ELR (cell line): ENCODE results near the gene SDK2.

ENCODE experiments used
- DNase-seq: peaks from one replicate; pipeline ENCODE4 v3.0.0-alpha.2; 2015; ENCODE audit warnings: low read depth

Gene SDK2

GRCh38 chr17:73390221-73390620 is 254.0 kb downstream of the SDK2 start:
- DNase-seq: no peak

GRCh38 chr17:73389411-73389810 is 254.8 kb downstream of the SDK2 start:
- no peak for DNase-seq

- no peak for DNase-seq
Observed at GRCh38 chr17:73388578-73388905, 255.7 kb downstream of the SDK2 start.

- peak; percentile 30 for DNase-seq
Observed at GRCh38 chr17:73387746-73388577, 256.3 kb downstream of the SDK2 start.

GRCh38 chr17:73386561-73386960 is 257.7 kb downstream of the SDK2 start:
- no peak for DNase-seq

- no peak for DNase-seq
Observed at GRCh38 chr17:73384926-73385325, 259.3 kb downstream of the SDK2 start.

GRCh38 chr17:73380439-73381106 is 263.7 kb downstream of the SDK2 start:
- no peak for DNase-seq

- DNase-seq: no peak
Observed at GRCh38 chr17:73379826-73380225, 264.4 kb downstream of the SDK2 start.

GRCh38 chr17:73378974-73379470 is 265.2 kb downstream of the SDK2 start:
- DNase-seq: no peak

GRCh38 chr17:73376636-73377035 is 267.6 kb downstream of the SDK2 start:
- DNase-seq: no peak

GRCh38 chr17:73376152-73376551 is 268.1 kb downstream of the SDK2 start:
- no peak for DNase-seq

- DNase-seq: no peak
Observed at GRCh38 chr17:73371836-73372235, 272.4 kb downstream of the SDK2 start.

GRCh38 chr17:73371285-73371684 is 273.0 kb downstream of the SDK2 start:
- DNase-seq: peak; percentile 94

- peak; percentile 83 for DNase-seq
Observed at GRCh38 chr17:73369817-73370490, 274.3 kb downstream of the SDK2 start.

GRCh38 chr17:73369111-73369521 is 275.1 kb downstream of the SDK2 start:
- no peak for DNase-seq

- DNase-seq: no peak
Observed at GRCh38 chr17:73368085-73368631, 276.1 kb downstream of the SDK2 start.

- peak; percentile 32 for DNase-seq
Observed at GRCh38 chr17:73365906-73366623, 278.2 kb downstream of the SDK2 start.

- no peak for DNase-seq
Observed at GRCh38 chr17:73365301-73365874, 278.9 kb downstream of the SDK2 start.

- no peak for DNase-seq
Observed at GRCh38 chr17:73364155-73364522, 280.1 kb downstream of the SDK2 start.

- no peak for DNase-seq
Observed at GRCh38 chr17:73363442-73364154, 280.6 kb downstream of the SDK2 start.

GRCh38 chr17:73362697-73363096 is 281.5 kb downstream of the SDK2 start:
- DNase-seq: no peak
